ENCODE data around the gene DEFB132.

Gene DEFB132

DNA sequence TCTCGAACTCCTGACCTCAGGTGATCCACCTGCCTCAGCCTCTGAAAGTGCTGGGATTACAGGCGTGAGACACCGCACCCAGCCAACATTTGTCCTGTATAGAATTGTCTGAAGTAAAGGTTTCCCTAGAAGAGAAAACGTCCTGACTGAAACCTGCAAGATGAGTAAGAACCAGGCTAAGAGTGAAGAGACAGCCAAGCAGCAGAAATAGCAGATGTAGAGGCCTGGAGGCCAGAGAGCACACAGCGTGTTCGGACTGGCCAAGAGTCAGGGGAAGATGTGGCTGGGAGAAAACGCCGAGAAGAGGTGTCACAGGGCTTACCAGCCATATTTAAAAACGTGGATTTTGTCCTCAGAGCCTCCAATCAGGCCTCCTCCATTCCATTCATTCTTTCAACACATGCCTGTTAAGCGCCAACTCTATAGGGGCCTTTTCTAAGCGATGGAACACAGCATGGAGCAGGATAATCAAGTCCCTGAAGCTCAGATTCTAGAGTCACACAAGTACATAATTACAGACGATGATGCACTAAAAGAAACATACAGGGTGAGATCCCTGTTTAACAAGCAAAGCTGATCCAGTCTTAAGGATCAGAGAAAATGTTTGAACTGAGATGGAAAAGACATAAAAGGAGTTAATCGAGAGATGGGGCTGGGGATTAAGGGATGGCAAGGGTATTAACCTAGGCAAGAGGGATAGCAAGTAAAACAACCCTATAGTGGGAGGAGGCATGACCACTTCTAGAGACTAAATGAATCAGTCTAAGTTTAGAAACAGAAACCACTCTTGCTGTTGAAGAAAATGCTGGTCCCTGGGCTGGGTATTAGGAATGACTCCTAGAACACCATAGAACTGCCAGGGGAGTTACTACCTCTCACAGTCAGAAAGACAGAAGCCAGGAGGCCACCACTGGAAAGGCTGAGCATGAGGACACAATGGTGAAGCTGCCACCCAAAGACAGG lies 44.6 kb downstream of the DEFB132 start:
- no peak for ATAC-seq
- TF ChIP-seq BACH2 (CRISPR knock-in tag; IDR thresholded peaks at IDR 0.05; ENCODE audit: borderline replicate concordance) (no peak), ISL1 (CRISPR knock-in tag; IDR thresholded peaks at IDR 0.05) (no peak), POU6F1 (CRISPR knock-in tag; IDR thresholded peaks at IDR 0.05; ENCODE audit: borderline replicate concordance, low read depth) (no peak), ZFP3 (CRISPR knock-in tag; IDR thresholded peaks at IDR 0.05) (no peak), ARNTL (CRISPR knock-in tag; IDR thresholded peaks at IDR 0.05; ENCODE audit: borderline replicate concordance, low read depth) (no peak), CSRNP3 (CRISPR knock-in tag; IDR thresholded peaks at IDR 0.05) (no peak), GLIS3 (CRISPR knock-in tag; IDR thresholded peaks at IDR 0.05) (no peak), RARB (CRISPR knock-in tag; IDR thresholded peaks at IDR 0.05) (no peak), OSR1 (CRISPR knock-in tag; IDR thresholded peaks at IDR 0.05) (no peak), TOX (CRISPR knock-in tag; IDR thresholded peaks at IDR 0.05; ENCODE audit: borderline replicate concordance) (no peak), CSDC2 (CRISPR knock-in tag; IDR thresholded peaks at IDR 0.05) (no peak), ZNF8 (CRISPR knock-in tag; IDR thresholded peaks at IDR 0.05) (no peak), PPARA (CRISPR knock-in tag; IDR thresholded peaks at IDR 0.05; ENCODE audit: borderline replicate concordance) (no peak), ZFP30 (CRISPR knock-in tag; IDR thresholded peaks at IDR 0.05) (no peak), PATZ1 (CRISPR knock-in tag; IDR thresholded peaks at IDR 0.05; ENCODE audit: borderline replicate concordance) (no peak)
- TF ChIP-seq, protein P1, sequence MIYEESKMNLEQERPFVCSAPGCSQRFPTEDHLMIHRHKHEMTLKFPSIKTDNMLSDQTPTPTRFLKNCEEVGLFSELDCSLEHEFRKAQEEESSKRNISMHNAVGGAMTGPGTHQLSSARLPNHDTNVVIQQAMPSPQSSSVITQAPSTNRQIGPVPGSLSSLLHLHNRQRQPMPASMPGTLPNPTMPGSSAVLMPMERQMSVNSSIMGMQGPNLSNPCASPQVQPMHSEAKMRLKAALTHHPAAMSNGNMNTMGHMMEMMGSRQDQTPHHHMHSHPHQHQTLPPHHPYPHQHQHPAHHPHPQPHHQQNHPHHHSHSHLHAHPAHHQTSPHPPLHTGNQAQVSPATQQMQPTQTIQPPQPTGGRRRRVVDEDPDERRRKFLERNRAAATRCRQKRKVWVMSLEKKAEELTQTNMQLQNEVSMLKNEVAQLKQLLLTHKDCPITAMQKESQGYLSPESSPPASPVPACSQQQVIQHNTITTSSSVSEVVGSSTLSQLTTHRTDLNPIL (CRISPR knock-in tag; IDR thresholded peaks at IDR 0.05; ENCODE audit: low read depth) = no peak

- TF ChIP-seq TSHZ2 (CRISPR knock-in tag; IDR thresholded peaks at IDR 0.05) (no peak), TOX (CRISPR knock-in tag; IDR thresholded peaks at IDR 0.05; ENCODE audit: borderline replicate concordance) (no peak), OSR1 (CRISPR knock-in tag; IDR thresholded peaks at IDR 0.05) (no peak), PATZ1 (CRISPR knock-in tag; IDR thresholded peaks at IDR 0.05; ENCODE audit: borderline replicate concordance) (no peak), ISL1 (CRISPR knock-in tag; IDR thresholded peaks at IDR 0.05) (no peak), SNAI2 (CRISPR knock-in tag; IDR thresholded peaks at IDR 0.05) (no peak), ZNF8 (CRISPR knock-in tag; IDR thresholded peaks at IDR 0.05) (no peak), RARB (CRISPR knock-in tag; IDR thresholded peaks at IDR 0.05) (no peak), ZFP3 (CRISPR knock-in tag; IDR thresholded peaks at IDR 0.05) (no peak), ZNF70 (CRISPR knock-in tag; IDR thresholded peaks at IDR 0.05) (no peak), ZNF565 (CRISPR knock-in tag; conservative IDR thresholded peaks at IDR 0.05; ENCODE audit: low read depth) (no peak), PPARA (CRISPR knock-in tag; IDR thresholded peaks at IDR 0.05; ENCODE audit: borderline replicate concordance) (no peak)
- TF ChIP-seq, protein P1 (CRISPR knock-in tag; IDR thresholded peaks at IDR 0.05; ENCODE audit: low read depth) = no peak
- no peak for ATAC-seq
Measured at GRCh38 chr20:305745-306144, 48.2 kb downstream of the DEFB132 start.

Measured in SK-N-SH treated with all-trans-retinoic acid at 6 μM for 48 hours (cell line).